Limb (tissue), 2 donors: ENCODE measurements around the gene SRRM2.

Experiments
- DNase-seq, 2 donors: peaks; one replicate each; pipeline ENCODE4 v3.0.0-alpha.2; 2016; ENCODE audit errors: extremely low spot score in 2 of 2

SRRM2 gene

DNA sequence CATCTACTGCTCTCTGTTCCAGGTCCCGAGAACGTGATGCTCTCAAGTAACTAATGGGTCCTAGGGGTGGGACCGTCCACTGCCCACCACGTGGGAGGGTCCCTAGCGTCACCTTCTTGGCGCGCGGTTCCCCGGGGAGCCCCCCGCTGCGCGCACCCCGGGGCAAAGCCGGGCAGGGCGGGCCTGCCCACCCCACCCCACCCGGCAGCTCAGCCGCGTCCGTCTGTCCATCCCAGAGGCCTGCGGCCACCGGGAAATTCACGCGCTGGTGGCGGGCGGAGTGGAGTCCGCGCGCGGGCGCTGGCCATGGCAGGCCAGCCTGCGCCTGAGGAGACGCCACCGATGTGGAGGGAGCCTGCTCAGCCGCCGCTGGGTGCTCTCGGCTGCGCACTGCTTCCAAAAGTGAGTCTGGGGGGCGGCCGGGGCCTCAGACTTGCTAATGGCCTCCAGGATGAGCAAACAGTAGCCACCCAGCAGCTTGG, 46.3 kb downstream of the SRRM2 start:
- no peak for DNase-seq

- DNase-seq, result no peak
Observed at GRCh38 chr16:2799205-2799858, 46.9 kb downstream of the SRRM2 start.

GRCh38 chr16:2799859-2800226, 47.4 kb downstream of the SRRM2 start:
- no peak for DNase-seq

- DNase-seq, result no peak
Observed at GRCh38 chr16:2803545-2804195, 51.2 kb downstream of the SRRM2 start.

DNA sequence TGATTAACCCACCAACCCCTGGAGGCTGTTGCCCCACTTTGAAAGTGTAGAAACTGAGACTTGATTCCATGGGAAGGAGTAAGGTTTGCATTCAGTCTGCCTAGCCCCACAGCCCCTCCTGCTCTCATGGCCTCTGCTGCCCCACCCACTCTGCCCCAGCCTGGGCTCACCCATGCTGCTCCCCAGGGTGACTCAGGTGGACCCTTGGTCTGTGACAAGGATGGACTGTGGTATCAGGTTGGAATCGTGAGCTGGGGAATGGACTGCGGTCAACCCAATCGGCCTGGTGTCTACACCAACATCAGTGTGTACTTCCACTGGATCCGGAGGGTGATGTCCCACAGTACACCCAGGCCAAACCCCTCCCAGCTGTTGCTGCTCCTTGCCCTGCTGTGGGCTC, 52.3 kb downstream of the SRRM2 start:
- no peak for DNase-seq

DNA sequence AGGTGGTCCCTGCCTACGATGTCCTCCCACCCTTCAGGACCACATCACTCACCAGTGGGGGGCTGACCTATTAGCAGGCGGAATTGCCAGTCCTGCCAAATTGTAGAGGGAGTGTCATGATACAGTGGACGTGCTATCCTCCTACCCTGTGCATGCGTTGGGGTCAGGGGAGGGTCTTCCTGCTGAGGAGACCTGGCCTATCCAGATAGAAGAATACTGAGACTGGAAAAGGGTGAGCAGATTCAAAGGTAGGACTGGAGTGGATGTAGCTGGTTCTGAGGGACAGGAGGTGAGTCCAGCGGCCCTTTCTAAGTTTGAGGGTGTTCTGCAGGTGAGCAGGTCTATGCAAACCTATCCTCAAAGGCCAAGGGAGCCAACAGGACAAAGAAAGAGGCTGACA, 53.8 kb downstream of the SRRM2 start:
- no peak for DNase-seq

DNA sequence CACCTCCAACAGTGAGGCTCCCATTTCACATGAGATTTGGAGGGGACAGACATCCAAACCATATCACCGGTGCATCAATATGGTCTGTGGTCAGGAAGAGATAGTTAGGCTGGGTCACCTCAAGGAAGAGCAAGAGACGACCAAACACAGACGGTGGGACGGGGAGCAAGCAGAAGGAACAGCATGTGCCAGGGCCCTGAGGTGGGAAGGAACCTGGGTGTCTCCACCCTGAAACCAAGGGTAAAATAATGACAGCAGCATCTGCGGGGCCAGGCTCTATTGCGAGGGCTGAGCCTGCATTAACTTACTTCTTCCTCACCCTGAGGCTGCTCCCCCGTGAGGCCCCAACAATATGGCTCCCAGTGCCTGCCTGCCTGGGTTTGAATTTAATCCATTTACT, 55.7 kb downstream of the SRRM2 start:
- DNase-seq, result no peak

DNA sequence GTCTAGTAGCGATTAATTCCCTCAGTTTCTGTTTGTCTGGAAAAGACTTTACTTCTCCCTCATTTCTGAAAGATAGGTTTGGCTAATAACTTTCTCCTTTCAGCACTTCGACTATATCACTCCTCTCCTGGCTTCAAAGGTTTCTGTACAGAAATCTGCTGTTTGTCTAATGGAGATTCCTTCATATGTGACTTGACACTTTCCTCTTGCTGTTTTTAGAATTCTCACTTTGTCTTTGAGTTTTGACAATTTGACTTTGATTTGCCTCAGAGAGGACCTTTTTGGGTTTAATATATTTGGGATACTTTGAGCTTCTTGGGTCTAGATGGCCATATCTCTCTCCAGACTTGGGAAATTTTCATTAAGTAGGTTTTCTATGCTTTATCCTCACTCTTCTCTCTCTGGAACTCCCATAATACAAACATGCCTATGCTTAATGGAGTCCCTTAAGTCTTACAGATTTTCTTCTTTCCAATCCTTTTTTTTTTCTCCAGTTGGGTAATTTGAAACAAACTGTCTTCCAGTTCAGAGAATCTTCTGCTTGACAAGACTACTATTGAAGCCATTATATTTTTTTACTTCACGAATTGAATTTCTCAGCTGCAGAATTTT, 56.8 kb downstream of the SRRM2 start:
- no peak for DNase-seq

DNA sequence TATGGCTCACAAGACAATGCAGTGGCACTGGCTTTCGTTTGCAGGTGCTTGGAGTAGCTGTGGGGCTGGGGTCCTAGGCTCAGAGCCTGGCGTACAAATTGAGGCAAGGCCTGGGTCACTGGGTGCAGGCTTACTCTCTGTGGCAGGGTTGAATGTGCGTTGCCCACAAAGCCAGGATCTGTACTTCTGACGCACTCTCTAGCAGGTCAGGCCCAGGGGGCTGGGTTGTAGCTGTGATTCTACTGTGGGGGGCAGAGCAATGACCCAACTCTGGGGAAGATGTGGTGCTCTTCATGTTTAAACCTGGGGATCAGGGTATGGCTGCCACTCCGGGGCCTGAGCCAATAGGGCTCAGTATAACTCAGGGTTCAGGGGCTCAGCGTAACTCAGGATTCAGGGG, 58.2 kb downstream of the SRRM2 start:
- no peak for DNase-seq

DNA sequence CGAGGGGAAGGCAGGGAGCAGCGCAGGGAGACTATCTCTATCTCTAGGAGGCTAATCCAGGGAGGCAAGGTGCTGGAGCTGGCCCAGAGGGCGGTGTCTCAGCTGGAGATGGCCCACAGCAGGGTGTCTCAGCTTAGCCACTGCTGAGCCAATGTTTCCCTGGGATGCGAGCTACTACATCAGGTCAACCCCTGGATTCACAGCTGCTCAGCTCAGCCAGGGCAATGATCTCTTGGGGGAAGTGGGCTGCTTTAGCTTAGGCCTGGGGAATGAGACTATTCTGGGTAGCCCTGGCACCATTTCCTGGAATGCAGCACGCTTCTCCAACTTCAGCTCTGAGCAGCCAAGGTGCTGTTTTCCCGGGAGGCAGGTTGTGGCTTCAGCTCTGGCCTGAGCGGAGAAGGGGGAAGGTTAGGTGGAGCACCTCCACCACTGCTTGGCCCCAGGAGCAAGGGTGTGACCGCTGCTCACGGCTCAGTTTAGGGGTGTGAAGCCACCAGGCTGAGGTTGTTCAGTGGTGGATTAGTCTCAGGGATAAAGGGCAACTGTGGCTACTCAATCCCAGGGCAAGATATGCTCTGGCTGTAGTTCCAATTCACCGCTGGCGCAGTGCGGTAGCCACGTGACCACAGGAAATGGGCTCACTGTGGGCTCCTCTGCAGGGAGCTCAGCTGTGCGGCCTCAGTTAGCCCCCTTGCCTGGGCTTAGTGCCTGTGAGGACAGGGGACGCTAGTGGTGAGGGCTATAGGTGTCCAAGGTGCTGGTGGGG, 59.4 kb downstream of the SRRM2 start:
- no peak for DNase-seq

DNA sequence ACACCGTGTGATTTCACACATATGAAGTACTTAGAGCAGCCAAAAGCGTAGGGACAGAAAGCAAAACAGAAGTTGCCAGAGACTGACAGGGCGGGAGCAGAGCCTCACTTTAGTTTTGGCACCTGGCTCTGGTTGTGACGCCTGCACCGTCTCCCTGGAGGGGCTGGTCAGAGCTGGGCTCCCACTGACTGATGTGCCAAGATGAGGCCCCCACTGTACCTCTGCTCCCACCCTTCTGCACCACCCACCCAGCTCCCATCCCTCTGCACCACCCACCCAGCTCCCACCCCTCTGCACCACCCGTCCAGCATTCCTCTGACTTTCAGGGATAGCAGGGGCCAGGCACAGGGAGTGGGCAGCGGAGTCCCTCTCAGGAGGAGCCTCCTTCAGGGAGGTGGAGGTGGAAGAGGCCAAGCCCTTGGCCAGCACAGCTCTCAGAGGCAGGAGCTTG, 61.4 kb downstream of the SRRM2 start:
- no peak for DNase-seq

- DNase-seq, result no peak
Observed at GRCh38 chr16:2814551-2815298, 62.3 kb downstream of the SRRM2 start.

DNA sequence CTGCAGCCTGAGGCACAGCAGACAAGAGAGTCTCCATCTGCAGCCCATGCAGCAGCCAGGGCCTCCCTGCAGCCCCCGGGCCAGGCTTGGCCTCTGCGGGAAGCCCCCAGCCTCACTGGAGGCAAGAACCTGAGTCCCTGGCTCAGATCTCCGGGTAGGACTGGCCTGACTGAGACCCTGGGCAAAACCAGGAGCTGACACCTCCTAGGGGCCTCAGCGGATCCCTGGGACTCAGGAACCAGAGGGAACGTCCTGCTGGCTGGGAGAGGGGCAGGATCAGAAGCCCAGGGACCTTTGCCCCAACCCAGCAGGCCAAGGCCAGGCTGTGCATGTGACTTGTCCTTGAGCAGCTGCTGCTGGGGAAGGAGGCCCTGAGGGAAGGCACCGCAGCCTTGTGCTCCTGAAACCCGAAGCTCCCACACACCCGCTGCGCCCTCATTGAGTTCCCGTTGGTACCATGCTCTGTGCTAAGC, 62.9 kb downstream of the SRRM2 start:
- no peak for DNase-seq

DNA sequence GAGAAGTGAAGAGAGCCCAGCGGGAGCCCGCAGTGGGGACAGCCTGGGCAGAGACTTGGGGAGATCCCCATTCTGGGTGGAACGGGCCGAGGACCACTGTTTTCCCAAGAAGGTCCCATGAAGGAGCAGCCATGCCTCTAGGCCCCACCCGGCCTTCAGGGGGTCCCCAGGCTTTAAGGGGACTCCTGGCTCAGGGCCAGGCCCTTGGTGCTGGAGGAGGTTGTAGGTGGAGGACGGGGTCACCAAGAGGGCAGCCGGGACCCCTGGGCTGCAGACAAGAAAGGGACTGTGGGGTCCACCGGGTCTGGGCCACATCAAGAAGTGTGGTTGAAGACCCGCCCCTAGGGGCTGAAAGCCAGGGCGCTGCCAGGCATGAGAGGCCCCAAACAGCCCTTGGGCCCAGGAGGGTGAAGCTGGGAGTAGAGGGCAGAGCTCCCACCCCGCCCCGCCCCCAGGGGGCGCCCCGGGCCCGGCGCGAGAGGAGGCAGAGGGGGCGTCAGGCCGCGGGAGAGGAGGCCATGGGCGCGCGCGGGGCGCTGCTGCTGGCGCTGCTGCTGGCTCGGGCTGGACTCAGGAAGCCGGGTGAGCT, 64.4 kb downstream of the SRRM2 start, which contains the start of gene PRSS21:
Gene PRSS21, plus strand, starts transcription at position 487 of the 589 bp plus-strand sequence. Its CDS starts 32 bp downstream, at position 519.
- no peak for DNase-seq

- DNase-seq, result no peak
Observed at GRCh38 chr16:2817340-2818271, 65.2 kb downstream of the SRRM2 start.

DNA sequence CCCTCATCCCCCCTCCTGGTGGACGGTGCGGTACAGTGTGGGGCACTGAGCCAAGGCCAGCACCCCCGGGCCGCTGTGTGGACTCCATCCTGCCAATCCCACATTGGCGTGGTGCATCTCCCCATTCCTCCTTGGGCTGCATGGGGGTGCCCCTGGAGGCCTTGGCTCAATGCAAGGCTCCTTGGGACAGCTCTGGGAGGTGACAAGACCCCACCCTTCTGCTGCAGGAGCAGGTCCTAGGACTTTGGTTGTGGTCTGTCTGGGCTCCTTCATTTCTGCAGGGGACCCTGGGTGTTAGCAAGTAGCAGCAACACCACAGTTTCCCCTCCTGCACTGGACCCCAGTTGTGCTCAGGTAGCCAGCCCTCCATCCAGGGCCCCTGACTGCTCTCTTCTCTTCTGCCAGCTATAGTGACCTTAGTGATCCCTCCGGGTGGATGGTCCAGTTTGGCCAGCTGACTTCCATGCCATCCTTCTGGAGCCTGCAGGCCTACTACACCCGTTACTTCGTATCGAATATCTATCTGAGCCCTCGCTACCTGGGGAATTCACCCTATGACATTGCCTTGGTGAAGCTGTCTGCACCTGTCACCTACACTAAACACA, 65.9 kb downstream of the SRRM2 start:
- no peak for DNase-seq

GRCh38 chr16:2819179-2819938, 66.9 kb downstream of the SRRM2 start:
- DNase-seq, result peak in 1 of 2 donors; percentile 10
